Sigmoid colon (tissue), 7 donors: ENCODE data around the gene OASL. TPM values are rescaled to one million over a fixed set of nuclear protein-coding genes. Genes with fewer than 3 reads are reported as not detected.

Experiments used
- DNase-seq: peaks from one replicate; pipeline ENCODE4 v3.0.0-alpha.2; 2019
- H3K27ac ChIP-seq, 4 donors: fragments of 200-600 bp; sonication (generic); one replicate each; pipeline ENCODE4 v1.5.1; 2016 to 2019; ENCODE audit warnings: mild to moderate bottlenecking in 1 of 4
- H3K27me3 ChIP-seq, 3 donors: fragments of 200-600 bp; sonication (generic); one replicate each; pipeline ENCODE4 v1.5.1; 2019; ENCODE audit warnings: mild to moderate bottlenecking in 1 of 3
- H3K36me3 ChIP-seq, 4 donors: fragments of 200-600 bp; sonication (generic); one replicate each; pipeline ENCODE4 v1.5.1; 2016 to 2019
- H3K4me1 ChIP-seq, 4 donors: fragments of 200-600 bp; sonication (generic); one replicate each; pipeline ENCODE4 v1.5.1; 2017 to 2019
- H3K4me3 ChIP-seq, 4 donors: fragments of 200-600 bp; sonication (generic); one replicate each; pipeline ENCODE4 v1.5.1; 2017 to 2019; ENCODE audit warnings: mild to moderate bottlenecking in 2 of 4, moderate library complexity in 1 of 4
- H3K9me3 ChIP-seq, 4 donors: fragments of 200-600 bp in 3 of 4; sonication (generic) in 3 of 4; one replicate each; pipeline versions ENCODE4 v1.5.1 to v1.6.1; 2013 to 2019
- CTCF ChIP-seq, 4 experiments: fragments of 450-650 bp in 3 of 4; fragments of 200-600 bp in 1 of 4; IDR thresholded peaks; one replicate each; pipeline ENCODE4 v1.5.1; 2016 to 2019; ENCODE audit warnings: antibody characterized with exemption in 4 of 4, mild to moderate bottlenecking in 3 of 4, moderate library complexity in 2 of 4
- EP300 ChIP-seq, 4 donors: sonication (generic); formaldehyde crosslinking; IDR thresholded peaks; one replicate each; pipeline ENCODE4 v1.6.1; 2017; ENCODE audit warnings: antibody characterized with exemption in 4 of 4
- POLR2A ChIP-seq, 2 donors: fragments of 450-650 bp; IDR thresholded peaks; one replicate each; pipeline ENCODE4 v1.6.1; 2016; ENCODE audit warnings: antibody characterized with exemption in 2 of 2, mild to moderate bottlenecking in 2 of 2, moderate library complexity in 2 of 2
- POLR2AphosphoS5 ChIP-seq, 4 donors: sonication (generic); formaldehyde crosslinking; IDR thresholded peaks; one replicate each; pipeline ENCODE4 v1.6.1; 2017; ENCODE audit warnings: antibody characterized with exemption in 4 of 4
- WGBS, 2 donors: extraction: QIAGEN DNeasy Blood & Tissue Kit; methylation state at CpG; one replicate each; pipeline ENCODE4 v1.1.7; 2013; 5-methylcytosine and 5-hydroxymethylcytosine counted together
- intact Hi-C: fragments of 100-400 bp; cut with DNase I; formaldehyde crosslinking; loops from one replicate; pipeline ENCODE4 v1.15.1; 2023
- polyA plus RNA-seq, 3 donors: library from polyadenylated mRNA; stranded (reverse); fragments of 200-250 nt; gene quantifications; one replicate each; pipeline ENCODE4 v1.2.3, GENCODE V29; 2013
- total RNA-seq, 4 donors: library from RNA; depleted of rRNA; stranded (reverse); fragments of >200 nt; gene quantifications; one replicate each; pipeline ENCODE4 v1.1.0, GENCODE V29; 2016
- donor health status: healthy with polysubstance abuse.
- donor health status: Bipolar disorder and iron deficiency.
- donor health status: healthy.

The OASL gene
- total and polyA plus RNA-seq, 7 donors = under 0.01 to 57.6 (median 10.8) TPM; not detected in 2

DNA sequence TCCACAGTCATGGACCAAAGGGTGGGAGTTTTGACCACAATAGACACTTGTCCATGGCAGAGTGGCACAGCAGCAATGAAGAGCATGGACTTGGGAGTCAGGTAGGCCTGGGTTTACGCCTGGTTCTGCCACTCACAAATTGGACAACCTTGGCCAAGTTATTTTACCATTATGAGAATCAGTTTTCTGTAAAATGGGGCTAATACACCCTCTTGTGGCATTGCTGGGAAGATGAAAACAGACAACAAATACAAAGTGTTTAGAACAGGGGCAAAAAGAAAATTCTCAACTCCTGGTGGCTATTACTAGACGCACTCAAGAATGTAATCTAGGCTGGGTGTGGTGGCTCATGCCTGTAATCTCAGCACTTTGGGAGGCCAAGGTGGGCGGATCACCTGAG is 25.3 kb downstream of the OASL start:
- intact Hi-C loops = no loop called here
- WGBS, 2 donors = 78 to 91% methylated on average over 3 of the region's 3 CpGs
- no peaks in the 10 kb centered on the region for H3K27me3 ChIP-seq

GRCh38 chr12:121011820-121012219 is 27.2 kb downstream of the OASL start:
- 87 to 88% methylated on average over 6 of the region's 6 CpGs for WGBS, 2 donors
- H3K36me3 ChIP-seq = peaks cover 8 to 49% (median 14%) of the 10 kb centered on the region in 4 donors

More for the DNA sequence above, 25.3 kb downstream of the OASL start:
- TF ChIP-seq POLR2AphosphoS5 (IDR thresholded peaks at IDR 0.05) (no peak), POLR2A (IDR thresholded peaks at IDR 0.05) (no peak), CTCF (IDR thresholded peaks at IDR 0.05) (no peak), EP300 (IDR thresholded peaks at IDR 0.05) (no peak)
- H3K27ac ChIP-seq = no peak overlapping the region
- H3K4me1 ChIP-seq = peaks cover 0 to 12% (median 7%) of the 10 kb centered on the region in 4 donors
- no peak for DNase-seq
- H3K9me3 ChIP-seq = no peaks in the 10 kb centered on the region
- H3K4me3 ChIP-seq = no peak overlapping the region
- peaks cover 8 to 33% (median 14%) of the 10 kb centered on the region in 4 donors for H3K36me3 ChIP-seq

DNA sequence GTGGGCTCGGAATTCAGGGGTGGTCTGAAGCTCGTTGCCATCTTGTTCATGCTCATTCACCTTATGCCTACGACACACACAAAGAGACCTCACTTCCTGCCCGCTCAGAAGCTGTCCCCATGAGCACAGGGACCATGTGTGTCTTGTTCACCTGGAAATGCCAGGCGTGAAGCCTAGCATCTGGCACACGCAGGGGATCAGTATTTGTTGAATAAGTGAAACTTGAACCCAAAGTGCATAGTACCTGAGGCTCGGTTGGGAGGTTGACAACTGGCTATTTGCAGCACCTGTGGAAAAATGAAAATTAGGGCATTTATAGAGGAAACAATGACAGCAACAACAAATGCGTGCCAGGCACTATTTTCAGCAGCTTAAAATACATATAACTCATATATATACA is 28.2 kb downstream of the OASL start:
- DNase-seq = no peak
- H3K27me3 ChIP-seq = no peaks in the 10 kb centered on the region
- peaks cover 0 to 10% (median 6%) of the 10 kb centered on the region in 4 donors for H3K4me1 ChIP-seq
- peaks cover 8 to 59% (median 16%) of the 10 kb centered on the region in 4 donors for H3K36me3 ChIP-seq
- intact Hi-C loops = no loop called here
- TF ChIP-seq POLR2A (IDR thresholded peaks at IDR 0.05) = no peak
- TF ChIP-seq EP300 (IDR thresholded peaks at IDR 0.05) = no peak
- TF ChIP-seq POLR2AphosphoS5 (IDR thresholded peaks at IDR 0.05) = no peak
- no peak for TF ChIP-seq CTCF (IDR thresholded peaks at IDR 0.05)
- H3K27ac ChIP-seq = no peak overlapping the region
- H3K9me3 ChIP-seq = no peaks in the 10 kb centered on the region
- no peak overlapping the region for H3K4me3 ChIP-seq
- WGBS, 2 donors = 93 to 95% methylated on average over 8 of the region's 8 CpGs

More at GRCh38 chr12:121011820-121012219, 27.2 kb downstream of the OASL start:
- intact Hi-C loops = no loop called here
- Histone ChIP-seq H3K9me3 (no peaks in the 10 kb centered on the region), H3K27me3 (no peaks in the 10 kb centered on the region), H3K27ac (no peak overlapping the region), H3K4me1 (peaks cover 0 to 12% (median 7%) of the 10 kb centered on the region in 4 donors), H3K4me3 (no peak overlapping the region)
- DNase-seq = no peak
- TF ChIP-seq POLR2A (IDR thresholded peaks at IDR 0.05) (no peak), POLR2AphosphoS5 (IDR thresholded peaks at IDR 0.05) (no peak), EP300 (IDR thresholded peaks at IDR 0.05) (no peak), CTCF (IDR thresholded peaks at IDR 0.05) (no peak)

DNA sequence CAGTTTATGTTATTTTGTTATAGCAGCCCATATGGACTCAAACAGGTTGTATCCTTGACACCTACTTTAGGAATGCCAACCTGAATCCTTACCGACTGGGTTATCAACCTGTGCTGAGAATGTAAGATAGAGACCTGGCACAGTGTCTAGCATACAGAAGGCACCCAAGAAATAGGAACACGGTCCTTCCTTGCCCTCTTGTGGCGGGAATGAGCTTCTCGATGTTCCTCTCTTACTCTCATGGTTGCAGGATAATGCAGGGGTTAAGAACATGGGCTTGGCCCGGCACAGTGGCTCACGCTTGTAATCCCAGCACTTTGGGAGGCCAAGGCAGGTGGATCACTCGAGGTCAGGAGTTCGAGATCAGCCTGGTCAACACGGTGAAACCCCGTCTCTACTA is 29.3 kb downstream of the OASL start:
- H3K36me3 ChIP-seq = peaks cover 8 to 67% (median 22%) of the 10 kb centered on the region in 4 donors

More for the DNA sequence above, 29.3 kb downstream of the OASL start:
- no peaks in the 10 kb centered on the region for H3K9me3 ChIP-seq
- no peaks in the 10 kb centered on the region for H3K27me3 ChIP-seq
- H3K4me3 ChIP-seq = no peak overlapping the region
- 20 to 57% methylated on average over 10 of the region's 10 CpGs for WGBS, 2 donors
- H3K27ac ChIP-seq = no peak overlapping the region
- TF ChIP-seq CTCF (IDR thresholded peaks at IDR 0.05) = peak in 3 of 4 experiments; percentile 23 to 34 (median 33)
- TF ChIP-seq POLR2AphosphoS5 (IDR thresholded peaks at IDR 0.05) = no peak
- DNase-seq = no peak
- intact Hi-C loops = no loop called here
- H3K4me1 ChIP-seq = no peaks in the 10 kb centered on the region
